ENCODE data around the gene MYO1E. TPM values are rescaled to one million over a fixed set of nuclear protein-coding genes. Genes with fewer than 3 reads are reported as not detected.

MYO1E gene
- polyA plus RNA-seq, 4 donors, result 32.3 to 164 (median 104) TPM

DNA sequence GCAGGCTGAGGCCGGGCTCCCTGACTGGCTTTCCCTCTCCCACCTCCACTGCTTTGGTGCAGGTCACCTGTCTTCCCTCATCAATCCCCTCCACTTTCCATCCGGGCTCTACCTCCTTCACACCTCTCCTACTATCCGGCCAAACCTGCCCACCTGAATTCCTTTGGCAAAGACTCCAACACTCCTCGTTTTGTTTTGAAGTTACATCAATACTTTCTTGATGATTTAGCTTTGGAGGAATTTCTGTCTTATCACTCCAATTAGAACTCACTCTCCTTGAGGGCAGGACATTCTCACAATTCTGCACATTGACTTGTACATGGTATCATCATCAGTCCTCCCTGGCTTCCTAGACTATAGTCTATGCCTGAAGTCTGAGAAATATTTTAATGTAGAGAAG, 145.7 kb downstream of the MYO1E start:
- Histone ChIP-seq H3K4me1 (ENCODE audit: control insufficient read depth in 3 of 3, insufficient read depth in 2 of 3, low read depth in 1 of 3, low read length in 2 of 3) (peaks cover 0 to under 1% (median 0%) of the 10 kb centered on the region in 3 donors), H3K27ac (ENCODE audit: low read depth in 1 of 3, low read length in 2 of 3) (no peak overlapping the region), H3K27me3 (ENCODE audit: control insufficient read depth in 3 of 3, insufficient read depth in 3 of 3, low read length in 3 of 3) (no peaks in the 10 kb centered on the region), H3K4me3 (ENCODE audit: low read depth in 1 of 3, low read length in 3 of 3) (no peak overlapping the region), H3K9me3 (ENCODE audit: control insufficient read depth in 2 of 2, insufficient read depth in 1 of 2, low read depth in 1 of 2, low read length in 1 of 2) (no peaks in the 10 kb centered on the region), H3K36me3 (ENCODE audit: control insufficient read depth in 3 of 3, insufficient read depth in 2 of 3, low read depth in 1 of 3, low read length in 3 of 3) (peaks cover 2 to 55% (median 7%) of the 10 kb centered on the region in 3 donors)
- no peak for DNase-seq
- no peak for FAIRE-seq
- 87 to 93% (median 92%) methylated on average over 4 of the region's 4 CpGs for WGBS, 3 donors

DNA sequence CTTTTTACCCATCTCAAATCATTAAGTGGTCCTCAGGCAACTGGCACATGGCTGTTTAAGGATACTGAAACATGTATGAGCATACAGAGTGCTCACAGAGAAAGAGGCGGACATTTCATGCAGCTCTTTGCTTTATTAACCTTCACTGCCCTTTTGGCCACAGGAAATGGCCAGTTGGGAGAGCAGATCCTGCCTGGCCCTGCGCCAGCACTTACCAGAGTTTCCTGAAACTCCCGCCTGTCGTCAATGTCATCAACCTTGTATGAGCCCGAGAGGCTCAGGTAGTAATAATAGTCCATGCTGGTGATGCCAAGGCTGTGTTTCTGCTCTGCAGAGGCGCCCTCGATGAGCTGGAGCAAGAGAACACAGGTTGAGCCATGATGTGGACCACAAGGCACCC, 148.2 kb downstream of the MYO1E start:
- 82 to 94% (median 89%) methylated on average over 7 of the region's 7 CpGs for WGBS, 3 donors
- no peaks in the 10 kb centered on the region for H3K9me3 ChIP-seq (ENCODE audit: control insufficient read depth in 2 of 2, insufficient read depth in 1 of 2, low read depth in 1 of 2, low read length in 1 of 2)
- H3K27ac ChIP-seq (ENCODE audit: low read depth in 1 of 3, low read length in 2 of 3), result no peak overlapping the region
- H3K36me3 ChIP-seq (ENCODE audit: control insufficient read depth in 3 of 3, insufficient read depth in 2 of 3, low read depth in 1 of 3, low read length in 3 of 3), result peaks cover 6 to 53% (median 7%) of the 10 kb centered on the region in 3 donors
- H3K27me3 ChIP-seq (ENCODE audit: control insufficient read depth in 3 of 3, insufficient read depth in 3 of 3, low read length in 3 of 3), result no peaks in the 10 kb centered on the region
- DNase-seq, result no peak
- H3K4me1 ChIP-seq (ENCODE audit: control insufficient read depth in 3 of 3, insufficient read depth in 2 of 3, low read depth in 1 of 3, low read length in 2 of 3), result no peaks in the 10 kb centered on the region
- H3K4me3 ChIP-seq (ENCODE audit: low read depth in 1 of 3, low read length in 3 of 3), result no peak overlapping the region
- no peak for FAIRE-seq

DNA sequence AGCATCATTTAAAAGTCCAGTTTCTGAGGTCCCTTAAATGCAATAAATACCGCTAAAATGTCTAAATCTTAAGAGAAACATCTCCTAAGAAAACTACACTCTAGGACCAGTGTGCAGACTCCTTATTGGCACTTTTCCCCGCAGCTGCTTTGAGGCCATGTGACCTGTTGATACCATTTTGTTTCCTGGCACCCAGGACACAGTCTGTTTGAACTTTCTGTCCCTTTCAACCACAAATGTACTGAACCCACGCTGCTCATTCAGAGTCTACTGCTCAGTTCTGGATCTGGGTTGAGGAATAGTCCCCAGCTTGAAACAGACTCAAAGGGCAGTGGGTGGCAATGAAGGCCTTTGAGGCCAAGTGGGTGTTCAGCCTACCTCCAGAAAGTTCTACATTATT, 148.9 kb downstream of the MYO1E start:
- WGBS, 3 donors, result 72 to 79% (median 75%) methylated on average over 3 of the region's 3 CpGs
- Histone ChIP-seq H3K4me3 (ENCODE audit: low read depth in 1 of 3, low read length in 3 of 3) (no peak overlapping the region), H3K9me3 (ENCODE audit: control insufficient read depth in 2 of 2, insufficient read depth in 1 of 2, low read depth in 1 of 2, low read length in 1 of 2) (no peaks in the 10 kb centered on the region), H3K27me3 (ENCODE audit: control insufficient read depth in 3 of 3, insufficient read depth in 3 of 3, low read length in 3 of 3) (no peaks in the 10 kb centered on the region), H3K27ac (ENCODE audit: low read depth in 1 of 3, low read length in 2 of 3) (no peak overlapping the region), H3K36me3 (ENCODE audit: control insufficient read depth in 3 of 3, insufficient read depth in 2 of 3, low read depth in 1 of 3, low read length in 3 of 3) (peaks cover 5 to 48% (median 6%) of the 10 kb centered on the region in 3 donors), H3K4me1 (ENCODE audit: control insufficient read depth in 3 of 3, insufficient read depth in 2 of 3, low read depth in 1 of 3, low read length in 2 of 3) (no peaks in the 10 kb centered on the region)
- DNase-seq (no peak), FAIRE-seq (no peak)

DNA sequence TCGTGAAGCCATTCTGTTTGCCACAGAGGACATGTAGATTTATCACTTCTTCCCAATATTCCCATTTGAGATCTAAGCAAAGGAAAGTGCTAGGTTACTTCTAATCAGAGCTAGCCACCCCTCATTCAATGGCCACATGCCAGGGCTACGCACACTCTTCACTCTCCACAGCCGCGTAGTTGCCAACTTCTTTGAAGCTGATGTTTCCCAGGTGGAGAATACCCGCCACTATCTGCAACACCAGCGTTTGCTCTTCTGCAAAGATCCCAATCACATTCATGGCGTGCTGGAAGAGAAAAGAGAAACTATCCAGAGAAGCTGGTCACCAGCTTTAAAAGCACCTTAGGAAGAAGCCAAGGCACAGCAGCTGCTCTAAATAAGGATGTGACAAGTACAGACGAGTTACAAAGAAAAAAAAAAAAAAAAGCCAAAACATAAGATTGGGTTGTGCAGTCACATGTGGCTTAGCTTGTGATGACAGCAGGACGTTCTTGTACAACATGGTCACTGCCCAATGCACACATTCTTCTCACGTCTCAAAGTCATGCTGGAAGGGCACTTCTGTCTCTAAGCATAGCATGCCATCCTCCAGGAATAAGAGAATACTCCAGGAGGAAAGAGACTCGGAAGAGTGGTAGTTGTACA, 149.6 kb downstream of the MYO1E start:
- WGBS, 3 donors, result 78 to 84% (median 84%) methylated on average over 11 of the region's 11 CpGs
- FAIRE-seq (no peak), DNase-seq (no peak)
- H3K4me1 ChIP-seq (ENCODE audit: control insufficient read depth in 3 of 3, insufficient read depth in 2 of 3, low read depth in 1 of 3, low read length in 2 of 3), result no peaks in the 10 kb centered on the region
- no peak overlapping the region for H3K27ac ChIP-seq (ENCODE audit: low read depth in 1 of 3, low read length in 2 of 3)
- H3K27me3 ChIP-seq (ENCODE audit: control insufficient read depth in 3 of 3, insufficient read depth in 3 of 3, low read length in 3 of 3), result no peaks in the 10 kb centered on the region
- no peak overlapping the region for H3K4me3 ChIP-seq (ENCODE audit: low read depth in 1 of 3, low read length in 3 of 3)
- peaks cover 5 to 45% (median 6%) of the 10 kb centered on the region in 3 donors for H3K36me3 ChIP-seq (ENCODE audit: control insufficient read depth in 3 of 3, insufficient read depth in 2 of 3, low read depth in 1 of 3, low read length in 3 of 3)
- no peaks in the 10 kb centered on the region for H3K9me3 ChIP-seq (ENCODE audit: control insufficient read depth in 2 of 2, insufficient read depth in 1 of 2, low read depth in 1 of 2, low read length in 1 of 2)

DNA sequence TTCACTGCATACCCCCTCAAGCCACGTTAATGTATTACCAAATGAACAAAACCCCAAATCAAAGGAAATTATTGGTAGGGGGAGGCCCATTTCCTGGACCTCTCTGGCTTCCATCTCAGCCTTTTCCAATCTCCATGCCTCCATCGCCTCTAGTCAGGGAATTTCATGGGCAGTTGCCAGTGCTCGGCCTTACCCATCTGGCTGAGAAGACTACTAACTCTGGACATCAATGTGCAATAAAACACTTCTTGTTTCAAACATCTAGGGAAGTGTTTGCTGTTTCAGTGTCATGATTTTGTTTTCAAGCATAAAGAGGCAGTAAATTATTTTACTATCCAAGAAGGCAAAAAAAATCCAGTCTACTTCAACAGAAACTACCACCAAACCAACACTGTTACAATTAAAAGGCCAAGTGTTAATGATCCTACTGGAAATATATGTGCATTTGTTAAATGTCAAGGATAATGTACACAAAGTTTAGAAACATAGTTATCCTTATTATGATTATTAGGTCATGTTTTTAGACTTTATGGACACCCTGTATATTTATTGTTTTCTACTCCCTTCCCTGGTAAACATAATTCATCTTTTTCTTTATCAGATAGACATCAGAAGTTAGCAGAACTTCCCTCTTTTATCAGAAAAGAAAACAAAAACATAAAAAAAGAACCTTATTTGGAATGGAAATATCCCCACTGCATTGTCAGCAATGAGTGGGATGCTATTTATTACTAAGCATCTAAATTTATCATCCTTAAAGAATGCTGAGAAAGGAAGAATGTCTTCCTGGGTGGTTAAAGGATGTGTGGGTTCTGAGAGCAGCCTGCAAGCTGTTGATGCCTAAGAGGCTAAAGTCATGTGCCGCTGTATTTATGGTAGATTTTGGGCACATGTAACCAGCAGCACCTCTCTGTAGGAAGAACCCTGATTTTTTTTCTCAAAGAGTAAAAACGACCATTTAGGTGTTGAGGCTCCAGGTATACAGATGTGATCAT, 150.9 kb downstream of the MYO1E start:
- no peak overlapping the region for H3K4me3 ChIP-seq (ENCODE audit: low read depth in 1 of 3, low read length in 3 of 3)
- peaks cover 0 to 4% (median 0%) of the 10 kb centered on the region in 3 donors for H3K4me1 ChIP-seq (ENCODE audit: control insufficient read depth in 3 of 3, insufficient read depth in 2 of 3, low read depth in 1 of 3, low read length in 2 of 3)
- no peak for FAIRE-seq
- peak overlapping the region in 1 of 3 donors; percentile 27 for H3K27ac ChIP-seq (ENCODE audit: low read depth in 1 of 3, low read length in 2 of 3)
- H3K36me3 ChIP-seq (ENCODE audit: control insufficient read depth in 3 of 3, insufficient read depth in 2 of 3, low read depth in 1 of 3, low read length in 3 of 3), result peaks cover 5 to 50% (median 6%) of the 10 kb centered on the region in 3 donors
- no peaks in the 10 kb centered on the region for H3K9me3 ChIP-seq (ENCODE audit: control insufficient read depth in 2 of 2, insufficient read depth in 1 of 2, low read depth in 1 of 2, low read length in 1 of 2)
- WGBS, 3 donors, result 76 to 86% (median 83%) methylated on average over 5 of the region's 5 CpGs
- H3K27me3 ChIP-seq (ENCODE audit: control insufficient read depth in 3 of 3, insufficient read depth in 3 of 3, low read length in 3 of 3), result no peaks in the 10 kb centered on the region
- DNase-seq, result no peak

DNA sequence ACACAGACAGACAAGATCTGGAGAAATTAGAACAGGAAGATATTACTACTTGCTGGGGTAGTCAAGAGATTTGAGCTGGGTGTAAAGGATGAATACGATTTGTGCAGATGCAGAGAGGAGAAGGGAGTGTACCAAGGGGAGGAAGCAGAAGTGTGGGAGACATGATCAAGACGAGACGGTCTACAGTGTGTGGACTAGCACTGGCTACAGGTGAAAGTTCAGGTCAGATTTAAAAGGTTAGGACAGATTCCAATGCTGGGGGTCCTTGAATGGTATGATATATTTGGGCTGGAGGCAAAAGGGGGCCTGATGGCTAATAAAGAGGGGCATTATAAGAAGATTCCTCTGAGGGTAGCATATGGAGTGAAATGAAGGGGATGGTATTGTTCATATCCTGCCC, 154.0 kb downstream of the MYO1E start:
- Histone ChIP-seq H3K36me3 (ENCODE audit: control insufficient read depth in 3 of 3, insufficient read depth in 2 of 3, low read depth in 1 of 3, low read length in 3 of 3) (peaks cover 2 to 34% (median 6%) of the 10 kb centered on the region in 3 donors), H3K9me3 (ENCODE audit: control insufficient read depth in 2 of 2, insufficient read depth in 1 of 2, low read depth in 1 of 2, low read length in 1 of 2) (no peaks in the 10 kb centered on the region), H3K4me1 (ENCODE audit: control insufficient read depth in 3 of 3, insufficient read depth in 2 of 3, low read depth in 1 of 3, low read length in 2 of 3) (peaks cover 0 to 4% (median 0%) of the 10 kb centered on the region in 3 donors), H3K27me3 (ENCODE audit: control insufficient read depth in 3 of 3, insufficient read depth in 3 of 3, low read length in 3 of 3) (no peaks in the 10 kb centered on the region), H3K27ac (ENCODE audit: low read depth in 1 of 3, low read length in 2 of 3) (no peak overlapping the region), H3K4me3 (ENCODE audit: low read depth in 1 of 3, low read length in 3 of 3) (no peak overlapping the region)
- FAIRE-seq, result no peak
- WGBS, 3 donors, result 91 to 95% (median 92%) methylated on average over 3 of the region's 3 CpGs
- DNase-seq, result no peak

DNA sequence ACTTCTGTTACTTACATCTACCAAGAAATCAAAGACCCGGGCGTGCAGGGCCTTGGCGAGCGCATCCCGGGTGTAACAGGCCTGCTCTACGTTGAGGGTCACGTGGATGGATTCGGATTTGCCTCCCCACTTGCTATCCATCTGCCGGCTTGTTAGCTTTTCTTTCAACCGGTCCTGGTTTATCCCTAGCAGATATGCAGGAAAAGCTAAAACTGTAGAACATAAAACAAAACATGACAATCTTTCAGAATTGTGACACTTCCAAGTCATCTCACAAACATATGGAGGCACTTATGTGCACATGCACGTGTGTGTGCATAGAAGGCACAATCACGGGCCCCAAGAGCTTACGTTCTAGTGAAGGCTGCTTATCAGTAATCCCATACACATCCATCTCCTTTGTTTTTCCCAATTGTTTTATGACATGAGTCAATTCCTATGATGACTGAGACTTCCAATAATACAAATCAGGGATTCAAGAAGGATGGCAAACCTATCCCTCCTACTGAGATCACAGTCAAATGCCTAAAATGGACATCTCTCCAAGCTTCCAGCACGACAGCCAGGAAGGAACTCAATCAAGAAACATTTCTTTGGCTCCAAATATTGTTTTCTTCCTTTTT, 154.7 kb downstream of the MYO1E start:
- Histone ChIP-seq H3K9me3 (ENCODE audit: control insufficient read depth in 2 of 2, insufficient read depth in 1 of 2, low read depth in 1 of 2, low read length in 1 of 2) (no peaks in the 10 kb centered on the region), H3K36me3 (ENCODE audit: control insufficient read depth in 3 of 3, insufficient read depth in 2 of 3, low read depth in 1 of 3, low read length in 3 of 3) (peaks cover 2 to 32% (median 6%) of the 10 kb centered on the region in 3 donors), H3K4me3 (ENCODE audit: low read depth in 1 of 3, low read length in 3 of 3) (no peak overlapping the region), H3K4me1 (ENCODE audit: control insufficient read depth in 3 of 3, insufficient read depth in 2 of 3, low read depth in 1 of 3, low read length in 2 of 3) (peaks cover 0 to 4% (median 0%) of the 10 kb centered on the region in 3 donors), H3K27ac (ENCODE audit: low read depth in 1 of 3, low read length in 2 of 3) (no peak overlapping the region), H3K27me3 (ENCODE audit: control insufficient read depth in 3 of 3, insufficient read depth in 3 of 3, low read length in 3 of 3) (no peaks in the 10 kb centered on the region)
- FAIRE-seq, result no peak
- WGBS, 3 donors, result 92 to 96% (median 94%) methylated on average over 14 of the region's 14 CpGs
- no peak for DNase-seq

DNA sequence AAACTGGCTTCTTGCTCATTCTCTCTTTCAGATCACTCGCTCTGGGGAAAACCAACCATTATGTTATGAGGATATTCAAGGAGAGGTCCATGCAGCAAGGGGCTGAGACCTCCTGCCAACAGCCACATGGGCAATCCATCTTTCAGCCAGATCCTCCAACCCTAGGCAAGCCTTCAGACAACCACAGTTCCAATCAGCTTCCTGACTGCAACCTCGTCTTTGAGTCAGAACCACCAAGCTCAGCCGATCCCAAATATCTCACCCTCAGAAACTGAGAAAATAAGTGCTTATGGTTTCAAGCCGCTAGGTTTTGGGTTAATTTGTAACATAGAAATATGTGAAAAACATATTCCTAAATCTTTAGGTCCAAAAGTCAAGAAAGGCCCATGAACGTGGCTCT, 155.8 kb downstream of the MYO1E start:
- Histone ChIP-seq H3K4me1 (ENCODE audit: control insufficient read depth in 3 of 3, insufficient read depth in 2 of 3, low read depth in 1 of 3, low read length in 2 of 3) (peaks cover 0 to 4% (median 0%) of the 10 kb centered on the region in 3 donors), H3K27me3 (ENCODE audit: control insufficient read depth in 3 of 3, insufficient read depth in 3 of 3, low read length in 3 of 3) (no peaks in the 10 kb centered on the region), H3K9me3 (ENCODE audit: control insufficient read depth in 2 of 2, insufficient read depth in 1 of 2, low read depth in 1 of 2, low read length in 1 of 2) (no peaks in the 10 kb centered on the region), H3K27ac (ENCODE audit: low read depth in 1 of 3, low read length in 2 of 3) (no peak overlapping the region), H3K4me3 (ENCODE audit: low read depth in 1 of 3, low read length in 3 of 3) (no peak overlapping the region), H3K36me3 (ENCODE audit: control insufficient read depth in 3 of 3, insufficient read depth in 2 of 3, low read depth in 1 of 3, low read length in 3 of 3) (peaks cover 4 to 28% (median 5%) of the 10 kb centered on the region in 3 donors)
- 89 to 90% (median 89%) methylated on average over 5 of the region's 5 CpGs for WGBS, 3 donors
- DNase-seq (no peak), FAIRE-seq (no peak)
